Right ventricle myocardium superior (tissue), 1 donor: ENCODE data around the gene FUT9. TPM values are rescaled to one million over a fixed set of nuclear protein-coding genes. Genes with fewer than 3 reads are reported as not detected.
"Not testable (repeated sequence)": the region's sequence is repeated elsewhere in the genome, so short reads cannot be mapped to it uniquely, and the experiment has no call there.

Experiments used
- ATAC-seq: fragments of 200-7000 bp; cut with Tn5 transposase; one replicate; pipeline ENCODE4 v1.9.1; 2020; ENCODE audit warnings: mild to moderate bottlenecking; ENCODE audit not compliant: poor library complexity
- DNase-seq: peaks from one replicate; pipeline ENCODE4 v3.0.0-alpha.2; 2020
- intact Hi-C: fragments of 100-400 bp; cut with DNase I; formaldehyde crosslinking; loops from one replicate; pipeline ENCODE4 v1.11.2; 2022
- total RNA-seq: library from RNA; stranded (reverse); fragmentation: NEBNext Ultra II Directional; extraction: Animal tissue kit (Norgen Biotek cat#: 25700); gene quantifications from one replicate; pipeline ENCODE4 v1.2.1, GENCODE V29; 2021
- donor health status: DM: no; HTN: yes; CAD: no; lungs with severe emphysema.

FUT9 gene
- total RNA-seq, 1 donor from 2014 or later, result not detected

- intact Hi-C loops, result no loop called here
- no peak for DNase-seq
Observed at GRCh38 chr6:96237638-96238347, 222.0 kb downstream of the FUT9 start.

GRCh38 chr6:96246563-96246962, 230.8 kb downstream of the FUT9 start:
- DNase-seq (no peak), ATAC-seq (no peak)
- intact Hi-C loops, result no loop called here

More at GRCh38 chr6:96237638-96238347, 222.0 kb downstream of the FUT9 start:
- no peak for ATAC-seq

- DNase-seq (no peak), ATAC-seq (no peak)
- intact Hi-C loops, result no loop called here
Observed at GRCh38 chr6:96249755-96250154, 234.0 kb downstream of the FUT9 start.

- ATAC-seq (no peak), DNase-seq (no peak)
- intact Hi-C loops, result no loop called here
Observed at GRCh38 chr6:96257751-96258150, 242.0 kb downstream of the FUT9 start.

- intact Hi-C loops, ATAC-seq: not testable (repeated sequence)
Observed at GRCh38 chr6:96260787-96261430, 245.1 kb downstream of the FUT9 start.

More at GRCh38 chr6:96260787-96261430, 245.1 kb downstream of the FUT9 start:
- DNase-seq, result not testable (repeated sequence)
